Stimulated activated memory B cell treated with anti-CD40 and anti-IgM and Interleukin-4, amounts not matched to agents 10 μg/mL and 1 μg/mL and 100 μg/mL, for 72 hours (primary cell): ENCODE measurements around the gene TMX3.
A peak's percentile ranks its signal among the peaks of the same experiment; 100 is the strongest.

Experiments
- ATAC-seq: fragments of 150-1000 bp; cut with Tn5 transposase; 2 replicates; pipeline ENCODE4 v1.10.0; 2021
- H3K27ac Mint-ChIP-seq: one replicate; pipeline ENCODE4 v1.8.0; 2022; ENCODE audit warnings: mild to moderate bottlenecking, mixed read lengths
- H3K27me3 Mint-ChIP-seq: one replicate; pipeline ENCODE4 v1.8.0; 2022; ENCODE audit warnings: mixed read lengths
- H3K36me3 Mint-ChIP-seq: one replicate; pipeline ENCODE4 v1.8.0; 2022; ENCODE audit warnings: mixed read lengths
- H3K4me1 Mint-ChIP-seq: one replicate; pipeline ENCODE4 v1.8.0; 2022; ENCODE audit warnings: mixed read lengths
- H3K4me3 Mint-ChIP-seq: one replicate; pipeline ENCODE4 v1.8.0; 2022; ENCODE audit warnings: mild to moderate bottlenecking, moderate library complexity, mixed read lengths
- H3K9me3 Mint-ChIP-seq: one replicate; pipeline ENCODE4 v1.8.0; 2022; ENCODE audit warnings: mixed read lengths

The TMX3 gene

DNA sequence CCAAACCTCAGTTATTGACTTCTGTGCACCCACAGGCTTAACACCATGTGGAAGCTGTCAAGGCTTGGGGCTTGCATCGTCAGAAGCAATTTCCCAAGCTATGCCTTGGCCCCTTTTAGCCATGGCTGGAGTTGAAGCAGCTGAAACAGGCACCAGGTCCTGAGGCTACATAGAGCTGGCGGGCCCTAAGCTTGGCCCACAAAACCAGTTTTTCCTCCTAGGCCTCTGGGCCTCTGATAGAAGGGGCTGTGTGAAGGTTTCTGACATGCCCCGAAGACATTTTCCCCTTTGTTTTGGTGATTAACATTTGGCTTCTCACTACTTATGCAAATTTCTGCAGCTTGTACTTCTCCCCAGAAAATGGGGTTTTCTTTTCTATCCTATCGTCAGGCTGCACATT lies 9.1 kb upstream of the TMX3 start:
- H3K4me1 Mint-ChIP-seq: peaks cover 26% of the 10 kb centered on the region
- H3K27ac Mint-ChIP-seq: no peak overlapping the region
- ATAC-seq: no peak
- peaks cover 10% of the 10 kb centered on the region for H3K9me3 Mint-ChIP-seq
- H3K27me3 Mint-ChIP-seq: no peaks in the 10 kb centered on the region
- H3K4me3 Mint-ChIP-seq: no peak overlapping the region
- H3K36me3 Mint-ChIP-seq: peaks cover 8% of the 10 kb centered on the region

DNA sequence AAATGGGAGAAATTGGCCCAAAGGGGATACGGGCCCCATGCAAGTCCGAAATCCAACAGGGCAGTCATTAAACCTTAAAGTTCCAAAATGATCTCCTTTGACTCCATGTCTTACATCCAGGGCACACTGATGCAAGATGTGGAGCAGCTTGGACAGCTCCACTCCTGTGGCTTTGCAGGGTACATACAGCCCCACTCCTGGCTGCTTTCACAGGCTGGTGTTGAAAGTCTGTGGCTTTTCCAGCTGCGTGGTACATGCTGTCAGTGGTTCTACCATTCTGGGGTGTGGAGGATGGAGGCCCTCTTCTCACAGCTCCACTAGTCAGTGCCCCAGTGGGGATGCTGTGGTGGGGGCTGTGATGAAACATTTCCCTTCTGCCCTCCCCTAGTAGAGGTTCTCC lies 8.6 kb upstream of the TMX3 start:
- no peak overlapping the region for H3K4me3 Mint-ChIP-seq
- H3K4me1 Mint-ChIP-seq: peaks cover 26% of the 10 kb centered on the region
- H3K36me3 Mint-ChIP-seq: peaks cover 8% of the 10 kb centered on the region
- H3K27me3 Mint-ChIP-seq: no peaks in the 10 kb centered on the region
- peaks cover 10% of the 10 kb centered on the region for H3K9me3 Mint-ChIP-seq
- no peak for ATAC-seq
- H3K27ac Mint-ChIP-seq: no peak overlapping the region

DNA sequence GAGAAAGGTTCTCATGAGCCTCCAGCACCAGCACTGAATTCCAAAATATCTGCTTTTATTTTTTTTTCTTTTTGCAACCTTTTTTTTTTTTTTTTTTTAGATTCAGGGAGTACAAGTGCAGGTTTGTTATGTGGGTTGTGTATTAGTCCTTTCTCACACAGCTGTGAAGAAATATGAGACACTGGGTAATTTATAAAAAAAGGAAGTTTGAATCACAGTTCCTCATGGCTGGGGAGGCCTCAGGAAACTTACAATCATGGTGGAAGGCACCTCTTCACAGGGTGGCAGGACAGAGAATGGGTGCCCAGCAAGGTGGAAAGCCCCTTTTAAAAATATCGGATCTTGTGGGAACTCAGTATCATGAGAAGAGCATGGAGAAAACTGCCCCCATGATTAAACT lies 7.9 kb upstream of the TMX3 start:
- ATAC-seq: no peak
- H3K36me3 Mint-ChIP-seq: peaks cover 8% of the 10 kb centered on the region
- H3K4me3 Mint-ChIP-seq: no peak overlapping the region
- H3K27me3 Mint-ChIP-seq: no peaks in the 10 kb centered on the region
- peaks cover 10% of the 10 kb centered on the region for H3K9me3 Mint-ChIP-seq
- peaks cover 26% of the 10 kb centered on the region for H3K4me1 Mint-ChIP-seq
- no peak overlapping the region for H3K27ac Mint-ChIP-seq

DNA sequence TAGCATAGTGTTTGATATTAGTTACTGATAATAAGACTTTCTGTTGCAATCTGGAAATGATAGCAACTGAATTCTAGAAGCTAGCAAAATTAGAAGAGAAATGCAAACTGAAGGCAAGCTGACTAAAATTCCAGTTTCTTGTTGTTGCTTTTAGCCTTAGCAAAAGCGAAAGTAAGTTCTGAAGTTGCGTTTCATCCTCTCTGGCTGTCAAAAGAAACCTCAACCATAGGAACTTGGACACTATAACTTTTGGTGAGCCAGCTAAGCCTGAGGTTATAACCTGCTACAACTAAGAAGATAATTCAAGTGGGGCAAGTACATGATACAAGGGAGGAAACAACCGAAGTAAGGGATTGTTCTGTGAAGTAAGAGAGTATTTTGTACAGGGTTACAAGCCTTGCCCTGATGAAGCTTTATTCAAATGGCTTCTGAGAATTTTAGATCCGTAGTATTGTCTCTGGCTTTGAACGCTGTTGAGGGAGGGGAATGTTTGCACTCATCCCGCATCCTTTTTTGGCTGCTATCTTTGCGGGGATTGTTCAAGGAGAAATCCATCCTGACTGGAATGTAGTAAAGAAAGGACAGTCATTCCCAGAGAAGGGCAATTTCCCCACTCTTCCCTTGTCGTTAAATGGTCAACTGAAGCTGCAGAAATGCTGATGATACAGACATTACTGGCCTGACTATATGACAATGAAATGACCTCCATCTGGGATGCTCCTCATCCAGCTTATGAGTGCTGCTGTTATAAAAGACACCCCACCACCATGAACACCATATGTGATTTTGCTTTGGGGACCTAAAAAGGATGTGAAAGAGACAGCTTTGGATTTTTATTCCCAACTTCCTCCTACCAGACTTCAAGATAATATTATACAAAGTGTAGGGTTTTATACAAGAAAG lies 7.0 kb upstream of the TMX3 start:
- no peak for ATAC-seq
- H3K27ac Mint-ChIP-seq: peak overlapping the region; percentile 78
- H3K4me1 Mint-ChIP-seq: peaks cover 26% of the 10 kb centered on the region
- no peaks in the 10 kb centered on the region for H3K27me3 Mint-ChIP-seq
- peak overlapping the region; percentile 77 for H3K4me3 Mint-ChIP-seq
- peaks cover 8% of the 10 kb centered on the region for H3K36me3 Mint-ChIP-seq
- peaks cover 10% of the 10 kb centered on the region for H3K9me3 Mint-ChIP-seq

DNA sequence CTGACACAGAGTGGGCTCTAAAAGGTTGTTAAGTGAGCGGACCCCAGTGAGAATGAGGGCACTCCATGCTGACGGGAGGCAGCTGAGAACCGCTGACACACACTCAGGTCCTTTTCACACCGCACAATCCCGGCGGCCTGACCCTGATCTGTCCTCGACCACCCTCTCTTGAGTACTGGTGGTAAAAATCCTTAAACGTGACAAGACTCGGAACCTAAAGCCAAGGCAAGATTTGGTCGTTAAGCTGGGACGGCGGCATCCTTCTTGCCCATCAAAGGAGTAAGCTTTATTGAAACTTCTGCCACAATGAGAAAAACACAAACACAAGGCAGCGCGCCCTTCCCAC lies 569 bp downstream of the TMX3 start:
- Mint-ChIP-seq H3K9me3 (no peaks in the 10 kb centered on the region), H3K27me3 (no peaks in the 10 kb centered on the region), H3K27ac (peak overlapping the region; percentile 93), H3K4me3 (peak overlapping the region; percentile 99), H3K36me3 (peaks cover 8% of the 10 kb centered on the region), H3K4me1 (peaks cover 26% of the 10 kb centered on the region)
- no peak for ATAC-seq

DNA sequence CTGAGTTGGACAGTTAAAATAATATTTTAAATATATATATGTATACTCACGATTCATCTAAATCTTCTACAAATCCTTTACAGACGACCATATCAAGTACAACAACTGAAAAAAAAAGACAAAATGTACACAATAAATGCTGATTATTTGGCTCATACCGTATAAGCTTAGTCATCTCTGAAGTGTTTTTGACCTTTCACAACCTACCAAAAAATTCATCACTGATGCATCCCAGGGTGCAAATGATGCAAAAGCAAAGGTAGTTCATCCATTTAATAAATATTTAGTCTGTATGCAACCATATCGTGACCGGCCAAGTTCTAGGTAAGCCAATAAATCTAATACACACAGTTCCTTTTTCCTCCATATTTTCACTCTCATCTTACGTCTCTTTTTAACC lies 1.1 kb downstream of the TMX3 start:
- Mint-ChIP-seq H3K36me3 (peaks cover 10% of the 10 kb centered on the region), H3K9me3 (no peaks in the 10 kb centered on the region), H3K27ac (peak overlapping the region; percentile 93), H3K4me1 (peaks cover 28% of the 10 kb centered on the region), H3K4me3 (peak overlapping the region; percentile 99), H3K27me3 (no peaks in the 10 kb centered on the region)
- no peak for ATAC-seq

DNA sequence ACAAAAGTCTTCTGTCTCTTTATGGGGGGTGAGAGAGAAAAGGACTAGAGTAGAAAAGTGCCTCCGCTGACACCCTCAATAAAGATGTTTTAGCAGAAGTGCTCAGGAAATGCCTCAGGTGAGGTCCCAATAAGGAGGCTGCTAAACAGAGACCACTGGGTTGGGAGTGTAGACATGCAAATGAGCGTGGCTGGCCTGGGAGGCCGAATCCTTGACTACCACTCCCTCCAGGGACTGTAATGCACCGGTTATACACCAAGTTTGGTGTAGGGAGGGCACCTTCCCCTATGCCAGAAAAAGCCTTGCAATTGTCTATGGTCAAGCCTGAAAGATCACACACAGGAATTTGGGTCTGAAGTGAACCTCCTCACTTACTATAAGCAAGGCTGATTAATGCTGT lies 1.8 kb downstream of the TMX3 start:
- Mint-ChIP-seq H3K27ac (peak overlapping the region; percentile 93), H3K4me1 (peaks cover 35% of the 10 kb centered on the region), H3K27me3 (no peaks in the 10 kb centered on the region), H3K9me3 (no peaks in the 10 kb centered on the region), H3K36me3 (peaks cover 17% of the 10 kb centered on the region), H3K4me3 (peak overlapping the region; percentile 64)
- ATAC-seq: no peak

DNA sequence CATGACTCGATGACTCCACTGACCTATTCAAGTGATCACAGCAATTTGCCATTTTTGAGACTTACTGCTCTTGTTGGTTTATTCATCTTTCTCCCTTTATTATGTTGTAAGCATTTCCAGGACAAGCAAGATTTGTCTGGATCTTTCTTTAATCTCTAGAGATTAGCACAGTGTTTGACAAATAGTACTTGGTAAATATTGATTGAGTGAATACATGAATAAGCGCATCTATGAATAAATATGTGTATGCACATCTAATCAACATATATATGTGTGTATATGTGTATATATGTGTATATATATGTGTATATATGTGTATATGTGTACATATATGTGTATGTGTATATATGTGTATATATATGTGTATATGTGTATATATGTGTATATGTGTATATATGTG lies 7.3 kb downstream of the TMX3 start:
- Mint-ChIP-seq H3K9me3 (no peaks in the 10 kb centered on the region), H3K27ac (no peak overlapping the region), H3K4me1 (peaks cover 19% of the 10 kb centered on the region), H3K27me3 (no peaks in the 10 kb centered on the region), H3K36me3 (peaks cover 52% of the 10 kb centered on the region), H3K4me3 (no peak overlapping the region)
- no peak for ATAC-seq

DNA sequence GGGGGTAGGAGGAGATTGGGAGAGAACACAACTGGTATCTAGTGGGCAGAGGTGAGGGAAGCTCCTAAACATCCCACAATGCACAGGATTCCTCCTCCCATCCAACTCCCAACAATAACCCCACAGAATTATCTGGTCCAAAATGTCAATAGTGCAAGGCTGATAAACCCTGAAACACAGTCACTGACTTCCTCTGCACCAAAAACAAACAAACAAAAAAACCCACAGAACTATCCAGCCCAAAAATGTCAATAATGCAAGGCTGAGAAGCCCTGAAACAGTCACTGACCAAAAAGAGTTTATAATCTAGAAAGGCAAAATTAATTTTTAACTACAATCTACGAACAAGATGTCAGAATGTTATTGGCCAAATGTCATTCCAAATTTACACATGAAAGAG lies 9.8 kb downstream of the TMX3 start:
- Mint-ChIP-seq H3K9me3 (no peaks in the 10 kb centered on the region), H3K36me3 (peaks cover 67% of the 10 kb centered on the region), H3K27me3 (no peaks in the 10 kb centered on the region), H3K4me3 (no peak overlapping the region), H3K4me1 (peaks cover 22% of the 10 kb centered on the region), H3K27ac (peak overlapping the region; percentile 43)
- ATAC-seq: no peak

DNA sequence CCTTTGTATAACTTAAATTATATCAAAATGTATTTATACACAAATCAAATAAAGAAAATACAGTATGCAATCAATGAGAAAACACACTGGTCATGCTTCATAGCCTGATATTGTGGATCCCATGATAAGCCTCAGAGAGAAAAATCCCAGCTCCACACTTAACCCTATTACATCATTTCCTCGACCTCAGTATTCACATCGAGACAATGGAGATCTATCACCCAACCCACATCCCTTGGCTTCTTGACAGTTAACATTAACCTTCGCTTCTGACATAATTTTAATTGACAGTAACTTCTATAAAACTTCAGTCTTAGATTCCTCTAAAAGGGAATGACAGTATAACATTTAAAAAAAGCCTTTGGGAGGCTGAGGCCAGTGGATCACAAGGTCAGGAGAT lies 11.6 kb downstream of the TMX3 start:
- Mint-ChIP-seq H3K9me3 (no peaks in the 10 kb centered on the region), H3K4me1 (peaks cover 10% of the 10 kb centered on the region), H3K36me3 (peaks cover 58% of the 10 kb centered on the region), H3K27ac (no peak overlapping the region), H3K4me3 (no peak overlapping the region), H3K27me3 (no peaks in the 10 kb centered on the region)
- ATAC-seq: no peak

DNA sequence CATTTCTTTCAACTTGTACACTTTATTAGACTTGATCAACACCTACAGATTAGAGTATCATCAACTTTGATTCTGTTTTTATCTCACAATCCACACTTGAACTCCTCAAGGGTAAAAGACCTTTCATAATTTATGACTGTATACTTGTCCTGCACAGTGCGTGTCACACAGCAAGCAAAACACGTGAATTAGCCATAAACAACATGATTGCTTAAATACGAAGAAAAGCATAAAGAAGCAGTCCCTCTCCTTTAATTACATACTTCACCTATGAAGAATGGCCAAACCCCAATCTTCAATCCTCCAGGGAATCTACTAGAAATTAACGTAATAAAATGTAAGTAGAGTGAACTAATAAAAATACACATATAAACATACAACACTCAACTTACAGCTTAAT lies 13.6 kb downstream of the TMX3 start:
- Mint-ChIP-seq H3K36me3 (peaks cover 49% of the 10 kb centered on the region), H3K9me3 (no peaks in the 10 kb centered on the region), H3K4me1 (peaks cover 6% of the 10 kb centered on the region), H3K4me3 (no peak overlapping the region), H3K27ac (no peak overlapping the region), H3K27me3 (no peaks in the 10 kb centered on the region)
- no peak for ATAC-seq

DNA sequence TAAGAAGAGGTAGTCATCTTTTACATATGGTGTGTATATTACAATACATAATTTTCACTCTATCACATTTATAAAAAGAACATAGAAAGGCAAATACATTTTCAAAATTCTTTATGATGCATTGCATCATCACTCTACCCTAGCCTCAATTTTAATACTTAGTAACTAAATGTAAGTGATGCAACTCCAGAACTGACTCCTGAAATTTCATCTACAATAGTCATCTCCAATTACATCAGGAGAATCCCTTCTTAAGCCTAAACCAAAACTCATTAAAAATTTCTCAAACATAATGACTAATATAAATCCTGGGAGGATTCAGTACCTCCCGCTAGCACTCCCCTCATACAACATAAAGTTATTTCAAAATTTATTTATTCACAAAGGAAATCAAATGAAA lies 15.9 kb downstream of the TMX3 start:
- Mint-ChIP-seq H3K36me3 (peaks cover 49% of the 10 kb centered on the region), H3K4me1 (peaks cover 6% of the 10 kb centered on the region), H3K27me3 (no peaks in the 10 kb centered on the region), H3K27ac (no peak overlapping the region), H3K4me3 (no peak overlapping the region), H3K9me3 (no peaks in the 10 kb centered on the region)
- ATAC-seq: no peak

DNA sequence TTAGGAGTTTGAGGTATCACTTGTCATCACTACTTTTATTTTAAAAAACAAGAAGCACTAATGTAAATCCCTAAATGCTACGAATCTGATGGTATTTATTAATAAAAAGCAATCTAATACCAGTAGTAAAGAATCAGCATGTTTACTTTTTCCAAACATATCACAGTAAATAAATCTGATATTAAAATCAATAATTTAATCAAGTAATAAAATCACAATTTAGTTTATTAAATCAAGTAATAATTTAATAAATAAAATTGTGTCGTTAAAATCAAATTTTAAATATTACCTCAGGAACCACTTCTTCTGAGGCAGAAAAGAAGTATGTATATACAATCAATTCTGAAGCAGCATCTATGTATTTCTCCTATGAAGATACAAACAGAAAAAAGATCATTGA lies 18.0 kb downstream of the TMX3 start:
- Mint-ChIP-seq H3K4me3 (no peak overlapping the region), H3K27ac (no peak overlapping the region), H3K36me3 (peaks cover 53% of the 10 kb centered on the region), H3K27me3 (no peaks in the 10 kb centered on the region), H3K4me1 (no peaks in the 10 kb centered on the region), H3K9me3 (no peaks in the 10 kb centered on the region)
- ATAC-seq: no peak

DNA sequence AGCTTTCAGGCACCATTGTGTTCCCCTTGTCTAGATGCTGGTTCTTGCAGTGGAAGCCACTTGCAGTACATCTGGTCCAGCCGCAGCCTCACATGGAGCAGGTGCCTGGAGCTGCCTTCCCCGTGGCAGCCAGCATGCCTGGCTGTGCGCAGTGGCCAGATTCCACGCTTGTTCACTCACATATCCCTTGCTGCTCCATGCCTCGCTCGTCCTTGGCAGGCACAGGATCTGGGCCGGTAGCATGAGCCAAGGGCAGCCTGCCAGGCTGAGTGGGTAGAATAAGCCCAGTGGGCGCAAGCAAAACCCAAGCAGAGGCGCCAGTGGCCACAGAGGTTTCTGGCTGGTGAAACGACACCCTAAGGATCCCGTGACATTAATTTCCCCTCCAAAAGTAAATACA lies 20.6 kb downstream of the TMX3 start:
- no peak for ATAC-seq
- H3K4me1 Mint-ChIP-seq: no peaks in the 10 kb centered on the region
- peaks cover 53% of the 10 kb centered on the region for H3K36me3 Mint-ChIP-seq
- H3K4me3 Mint-ChIP-seq: no peak overlapping the region
- no peaks in the 10 kb centered on the region for H3K9me3 Mint-ChIP-seq
- no peak overlapping the region for H3K27ac Mint-ChIP-seq
- no peaks in the 10 kb centered on the region for H3K27me3 Mint-ChIP-seq

DNA sequence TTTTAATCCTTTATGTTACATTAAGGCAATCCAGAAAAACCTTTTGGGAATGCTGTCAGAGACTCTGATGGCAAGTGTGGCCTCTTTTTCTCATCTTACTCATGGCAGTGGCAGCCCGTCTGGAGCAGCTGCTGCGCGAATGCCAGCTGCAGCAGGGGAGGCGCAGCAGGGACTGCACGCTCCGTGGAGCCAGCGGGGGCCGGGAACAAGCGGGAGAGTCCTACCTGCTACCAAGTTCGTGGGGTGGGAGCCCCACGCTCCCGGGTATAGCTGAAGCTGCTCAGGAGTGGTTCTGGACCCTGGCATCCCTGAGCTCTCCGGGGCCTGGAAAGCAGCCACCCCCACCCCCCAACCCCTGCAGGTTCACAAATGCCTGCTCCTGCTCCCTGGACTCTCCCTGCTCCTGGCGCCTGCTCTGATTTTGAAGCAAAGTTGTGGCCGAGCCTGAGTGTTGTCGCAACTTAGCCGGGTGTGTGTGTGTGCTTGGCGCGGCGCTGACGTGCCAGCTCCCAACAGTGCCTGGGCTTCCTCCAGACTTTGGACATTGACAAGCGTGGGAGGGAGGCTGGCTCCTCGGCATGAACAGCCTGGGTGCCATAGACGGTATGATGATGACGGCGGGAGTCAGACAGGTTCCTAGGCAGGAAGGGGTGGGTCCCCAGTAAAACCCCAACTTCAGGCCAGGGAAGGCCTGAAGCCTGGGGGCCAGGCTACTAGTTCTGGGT lies 21.7 kb downstream of the TMX3 start:
- H3K4me3 Mint-ChIP-seq: no peak overlapping the region
- no peak overlapping the region for H3K27ac Mint-ChIP-seq
- H3K4me1 Mint-ChIP-seq: no peaks in the 10 kb centered on the region
- H3K36me3 Mint-ChIP-seq: peaks cover 48% of the 10 kb centered on the region
- H3K9me3 Mint-ChIP-seq: no peaks in the 10 kb centered on the region
- no peak for ATAC-seq
- no peaks in the 10 kb centered on the region for H3K27me3 Mint-ChIP-seq

DNA sequence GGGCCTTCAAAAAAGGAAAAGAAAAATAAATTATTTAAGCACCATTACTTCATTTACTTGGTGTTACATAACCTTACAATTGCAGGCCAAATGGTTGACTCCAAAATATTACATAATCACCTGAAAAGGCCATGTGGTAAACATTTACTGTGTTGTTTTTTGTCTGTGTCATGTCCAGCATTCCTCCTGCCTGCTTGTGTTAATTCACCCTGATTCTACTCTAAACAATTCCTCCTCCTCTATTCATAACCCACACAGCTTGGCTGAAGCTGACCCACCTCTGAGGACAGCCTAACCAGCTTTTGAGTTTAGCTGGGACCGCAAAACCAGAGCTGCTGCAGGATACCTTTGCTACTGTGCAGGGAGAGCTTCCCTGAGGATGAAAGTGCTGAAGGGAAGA lies 35.4 kb downstream of the TMX3 start:
- ATAC-seq: no peak
- Mint-ChIP-seq H3K4me1 (no peaks in the 10 kb centered on the region), H3K27ac (no peak overlapping the region), H3K36me3 (peaks cover 41% of the 10 kb centered on the region), H3K4me3 (no peak overlapping the region), H3K27me3 (no peaks in the 10 kb centered on the region), H3K9me3 (no peaks in the 10 kb centered on the region)
